GM23248 (cell line): Measurements from ENCODE around the gene KMT2B. TPM values are rescaled to one million over a fixed set of nuclear protein-coding genes. Genes with fewer than 3 reads are reported as not detected.

Experiments used
- DNase-seq: peaks from one replicate; pipeline ENCODE4 v3.0.0-alpha.2; 2015
- H2AFZ ChIP-seq: fragments of 200-600 bp; sonication (generic); 2 replicates; pipeline ENCODE4 v1.6.1; 2016; ENCODE audit warnings: antibody characterized with exemption
- H3F3A ChIP-seq: fragments of 200-600 bp; sonication (generic); 2 replicates; pipeline ENCODE4 v1.6.1; 2016; ENCODE audit warnings: mild to moderate bottlenecking, antibody characterized with exemption, mixed run types; ENCODE audit not compliant: insufficient read depth
- H3K27ac ChIP-seq: fragments of 200-600 bp; sonication (generic); 2 replicates; pipeline ENCODE4 v1.5.1; 2016; ENCODE audit warnings: mild to moderate bottlenecking
- H3K27me3 ChIP-seq: fragments of 200-600 bp; sonication (generic); replicated peaks from 2 replicates; pipeline ENCODE4 v1.6.1; 2016; ENCODE audit warnings: mild to moderate bottlenecking; ENCODE audit not compliant: insufficient read depth
- H3K36me3 ChIP-seq: fragments of 200-600 bp; sonication (generic); 2 replicates; pipeline ENCODE4 v1.6.1; 2016; ENCODE audit warnings: low read depth, mild to moderate bottlenecking
- H3K4me1 ChIP-seq: fragments of 200-600 bp; sonication (generic); 2 replicates; pipeline ENCODE4 v1.6.1; 2016; ENCODE audit warnings: mild to moderate bottlenecking; ENCODE audit not compliant: insufficient read depth
- H3K4me2 ChIP-seq: fragments of 200-600 bp; sonication (generic); one replicate; pipeline ENCODE4 v1.6.1; 2016; ENCODE audit warnings: mild to moderate bottlenecking; ENCODE audit not compliant: unreplicated experiment
- H3K4me3 ChIP-seq: fragments of 200-600 bp; sonication (generic); 2 replicates; pipeline ENCODE4 v1.5.1; 2016; ENCODE audit warnings: mild to moderate bottlenecking
- H3K79me2 ChIP-seq: fragments of 200-600 bp; sonication (generic); 2 replicates; pipeline ENCODE4 v1.6.1; 2016; ENCODE audit warnings: mild to moderate bottlenecking; ENCODE audit not compliant: insufficient read depth
- H3K9ac ChIP-seq: fragments of 200-600 bp; sonication (generic); 2 replicates; pipeline ENCODE4 v1.6.1; 2016; ENCODE audit warnings: mild to moderate bottlenecking
- H3K9me2 ChIP-seq: fragments of 200-600 bp; sonication (generic); 2 replicates; pipeline ENCODE4 v1.6.1; 2016; ENCODE audit warnings: mixed run types, mild to moderate bottlenecking, moderate library complexity; ENCODE audit not compliant: insufficient read depth
- H3K9me3 ChIP-seq: fragments of 200-600 bp; sonication (generic); one replicate; pipeline ENCODE4 v1.6.1; 2017; ENCODE audit warnings: low read depth
- H4K20me1 ChIP-seq: fragments of 200-600 bp; sonication (generic); 2 replicates; pipeline ENCODE4 v1.6.0; 2016; ENCODE audit not compliant: insufficient read depth
- EZH2 ChIP-seq: fragments of 200-600 bp; sonication (generic); IDR thresholded peaks from 2 replicates; pipeline ENCODE4 v1.6.1; 2018; ENCODE audit warnings: antibody characterized with exemption, mild to moderate bottlenecking; ENCODE audit not compliant: insufficient read depth, poor library complexity, severe bottlenecking
- EZH2phosphoT487 ChIP-seq: fragments of 200-600 bp; sonication (generic); IDR thresholded peaks from 2 replicates; pipeline ENCODE4 v1.6.1; 2018; ENCODE audit warnings: antibody characterized with exemption, moderate library complexity, mild to moderate bottlenecking, low read depth; ENCODE audit not compliant: insufficient read depth
- WGBS, 2 experiments: methylation state at CpG; one replicate each; pipeline ENCODE4 v1.1.6; 2015 to 2017; ENCODE audit warnings: low lambda C conversion rate in 2 of 2, low coverage in 1 of 2; ENCODE audit errors: missing lambda C conversion rate in 2 of 2; 5-methylcytosine and 5-hydroxymethylcytosine counted together
- in situ Hi-C: fragments of 300-500 bp; cut with MboI; formaldehyde crosslinking; loops from 2 replicates; pipeline ENCODE4 v1.15.0; 2020
- polyA plus RNA-seq: library from polyadenylated mRNA; unstranded; fragments of >200 nt; fragmentation: Nextera tagmentation; extraction: Ambion mirVana; gene quantifications from 2 replicates; pipeline ENCODE4 v1.2.1, GENCODE V29; 2016
- total RNA-seq: library from RNA; depleted of rRNA; stranded (reverse); fragments of >200 nt; shearing (Covaris generic); gene quantifications from 2 replicates; pipeline ENCODE4 v1.2.3, GENCODE V29; 2014

KMT2B gene
- total and polyA plus RNA-seq, 2 experiments from 2014 or later: 4.1 to 7.5 TPM

- Histone ChIP-seq H3F3A (no peaks in the 10 kb centered on the region), H3K27me3 (no peaks in the 10 kb centered on the region), H3K4me3 (no peak overlapping the region), H3K36me3 (peaks cover 30% of the 10 kb centered on the region; the same call in 1 of the 2 replicates), H2AFZ (no peak overlapping the region), H3K9ac (no peak overlapping the region), H3K27ac (no peak overlapping the region), H3K79me2 (0 out of 2 replicates have a peak, but pooled peaks cover 2% of the 10 kb centered on the region), H3K4me2 (no peak overlapping the region), H4K20me1 (no peaks in the 10 kb centered on the region), H3K4me1 (no peaks in the 10 kb centered on the region), H3K9me2 (no peaks in the 10 kb centered on the region), H3K9me3 (no peaks in the 10 kb centered on the region)
- no peak for DNase-seq
- in situ Hi-C loops: no loop called here
- TF ChIP-seq EZH2: no peak
- TF ChIP-seq EZH2phosphoT487: no peak
- 92 to 94% methylated on average over 18 of the region's 18 CpGs for WGBS, 2 experiments
These were observed 11.2 kb downstream of the KMT2B start for GRCh38 chr19:35729021-35729420.

- Histone ChIP-seq H3K9me2 (no peaks in the 10 kb centered on the region), H3K9ac (no peak overlapping the region), H3K36me3 (peaks cover 22% of the 10 kb centered on the region; the same call in 1 of the 2 replicates), H3K4me3 (no peak overlapping the region), H4K20me1 (no peaks in the 10 kb centered on the region), H3K79me2 (no peaks in the 10 kb centered on the region), H3K9me3 (no peaks in the 10 kb centered on the region), H3K27ac (no peak overlapping the region), H2AFZ (no peak overlapping the region), H3K4me1 (no peaks in the 10 kb centered on the region), H3K27me3 (no peaks in the 10 kb centered on the region), H3F3A (no peaks in the 10 kb centered on the region), H3K4me2 (no peak overlapping the region)
- in situ Hi-C loops: no loop called here
- TF ChIP-seq EZH2phosphoT487 (no peak), EZH2 (no peak)
- 83 to 88% methylated on average over 9 to 11 of the region's 11 CpGs for WGBS, 2 experiments
- DNase-seq: no peak
These were observed 12.0 kb downstream of the KMT2B start for GRCh38 chr19:35729763-35730162.

GRCh38 chr19:35730326-35730725, 12.5 kb downstream of the KMT2B start:
- Histone ChIP-seq H3K4me3 (no peak overlapping the region), H3K9me3 (no peaks in the 10 kb centered on the region), H3K9me2 (no peaks in the 10 kb centered on the region), H3K4me1 (no peaks in the 10 kb centered on the region), H4K20me1 (no peaks in the 10 kb centered on the region), H3K4me2 (no peak overlapping the region), H3K36me3 (peaks cover 17% of the 10 kb centered on the region; the same call in 1 of the 2 replicates), H3K27me3 (no peaks in the 10 kb centered on the region), H3F3A (no peaks in the 10 kb centered on the region), H2AFZ (no peak overlapping the region), H3K79me2 (no peaks in the 10 kb centered on the region), H3K9ac (no peak overlapping the region), H3K27ac (no peak overlapping the region)
- in situ Hi-C loops: no loop called here
- 93 to 94% methylated on average over 17 to 18 of the region's 18 CpGs for WGBS, 2 experiments
- TF ChIP-seq EZH2: no peak
- no peak for TF ChIP-seq EZH2phosphoT487
- no peak for DNase-seq

GRCh38 chr19:35731353-35731752, 13.6 kb downstream of the KMT2B start:
- H2AFZ ChIP-seq: no peak overlapping the region
- no peak overlapping the region for H3K4me2 ChIP-seq
- in situ Hi-C loops: no loop called here
- H3K27me3 ChIP-seq: no peaks in the 10 kb centered on the region
- H3K36me3 ChIP-seq: peaks cover 13% of the 10 kb centered on the region; the same call in 1 of the 2 replicates
- no peaks in the 10 kb centered on the region for H3K9me2 ChIP-seq
- no peak for DNase-seq
- no peaks in the 10 kb centered on the region for H3K9me3 ChIP-seq
- TF ChIP-seq EZH2phosphoT487 (no peak), EZH2 (no peak)
- no peak overlapping the region for H3K27ac ChIP-seq
- no peaks in the 10 kb centered on the region for H3F3A ChIP-seq
- H4K20me1 ChIP-seq: no peaks in the 10 kb centered on the region
- H3K9ac ChIP-seq: no peak overlapping the region
- H3K4me3 ChIP-seq: no peak overlapping the region
- WGBS, 2 experiments: 88 to 94% methylated on average over 2 to 9 of the region's 9 CpGs
- no peaks in the 10 kb centered on the region for H3K4me1 ChIP-seq
- no peaks in the 10 kb centered on the region for H3K79me2 ChIP-seq

- H3K79me2 ChIP-seq: no peaks in the 10 kb centered on the region
- no peak overlapping the region for H3K4me3 ChIP-seq
- H3K27me3 ChIP-seq: no peaks in the 10 kb centered on the region
- H3F3A ChIP-seq: no peaks in the 10 kb centered on the region
- TF ChIP-seq EZH2: no peak
- no peak for TF ChIP-seq EZH2phosphoT487
- in situ Hi-C loops: no loop called here
- H2AFZ ChIP-seq: no peak overlapping the region
- H3K36me3 ChIP-seq: peaks cover 11% of the 10 kb centered on the region; the same call in 1 of the 2 replicates
- 92 to 93% methylated on average over 16 to 21 of the region's 21 CpGs for WGBS, 2 experiments
- H4K20me1 ChIP-seq: no peaks in the 10 kb centered on the region
- H3K9me2 ChIP-seq: no peaks in the 10 kb centered on the region
- H3K4me1 ChIP-seq: no peaks in the 10 kb centered on the region
- DNase-seq: no peak
- no peak overlapping the region for H3K9ac ChIP-seq
- H3K27ac ChIP-seq: no peak overlapping the region
- H3K4me2 ChIP-seq: no peak overlapping the region
- H3K9me3 ChIP-seq: no peaks in the 10 kb centered on the region
These were observed 14.1 kb downstream of the KMT2B start for GRCh38 chr19:35731779-35732405.
